SK-N-SH (cell line): ENCODE measurements around the gene MRPL27. TPM values are rescaled to one million over a fixed set of nuclear protein-coding genes. Genes with fewer than 3 reads are reported as not detected.
A peak's percentile ranks its signal among the peaks of the same experiment; 100 is the strongest.

ENCODE experiments used
- CTCF ChIA-PET: fragments of 300-600, 350-600 bp; formaldehyde crosslinking; extraction: SDS; loops from one replicate; lab custom pipeline; 2021; lab: Yijun Ruan, JAX
- POLR2A ChIA-PET: fragments of 350-600 bp; sonication (Branson Sonifier 250); formaldehyde crosslinking; extraction: SDS; loops from one replicate; lab custom pipeline; 2020; ENCODE audit warnings: antibody characterized with exemption, inconsistent platforms; lab: Yijun Ruan, JAX
- DNase-seq: peaks from one replicate; pipeline ENCODE4 v3.0.0; 2012
- H2AFZ ChIP-seq: fragments of 200-600 bp; sonication (generic); 2 replicates; pipeline ENCODE4 v1.8.1; 2016; ENCODE audit warnings: antibody characterized with exemption, mild to moderate bottlenecking, low read depth
- H3F3A ChIP-seq: fragments of 200-600 bp; sonication (generic); replicated peaks from 2 replicates; pipeline ENCODE3; 2016; ENCODE audit warnings: antibody characterized with exemption, mild to moderate bottlenecking; ENCODE audit not compliant: insufficient read depth
- H3K27ac ChIP-seq, 2 experiments: fragments of 200-500 bp in 1 of 2; fragments of 200-600 bp in 1 of 2; sonication (Bioruptor generic) in 1 of 2; sonication (generic), shearing (Covaris generic) in 1 of 2; 2 replicates each; pipeline versions ENCODE4 v1.5.1 to v1.6.1; 2014 to 2016; ENCODE audit warnings: low read depth in 2 of 2, inconsistent platforms in 1 of 2, low read length in 1 of 2, mild to moderate bottlenecking in 1 of 2, mixed read lengths in 1 of 2
- H3K27me3 ChIP-seq: fragments of 200-600 bp; sonication (generic), shearing (Covaris generic); 2 replicates; pipeline ENCODE4 v1.6.1; 2016; ENCODE audit warnings: mixed run types; ENCODE audit not compliant: insufficient read depth
- H3K36me3 ChIP-seq, 2 experiments: fragments of 200-500 bp in 1 of 2; fragments of 200-600 bp in 1 of 2; sonication (Bioruptor generic) in 1 of 2; sonication (generic) in 1 of 2; replicated peaks in 1 of 2; 2 replicates each; pipeline versions ENCODE3 to v1.5.1; 2014 to 2016; ENCODE audit warnings: low read length in 1 of 2, mild to moderate bottlenecking in 1 of 2; ENCODE audit not compliant: insufficient read depth in 2 of 2, control insufficient read depth in 1 of 2
- H3K4me1 ChIP-seq, 2 experiments: fragments of 200-500 bp in 1 of 2; fragments of 200-600 bp in 1 of 2; sonication (Bioruptor generic) in 1 of 2; sonication (generic), shearing (Covaris generic) in 1 of 2; 2 replicates each; pipeline versions ENCODE4 v1.5.1 to v1.6.1; 2014 to 2016; ENCODE audit warnings: low read depth in 1 of 2, low read length in 1 of 2, mixed run types in 1 of 2; ENCODE audit not compliant: insufficient read depth in 2 of 2, control insufficient read depth in 1 of 2
- H3K4me2 ChIP-seq: fragments of 200-600 bp; sonication (generic), shearing (Covaris generic); 2 replicates; pipeline ENCODE4 v1.6.1; 2017; ENCODE audit warnings: mixed run types
- H3K4me3 ChIP-seq, 2 experiments: fragments of 200-500 bp in 1 of 2; fragments of 200-600 bp in 1 of 2; sonication (Bioruptor generic) in 1 of 2; sonication (generic), shearing (Covaris generic) in 1 of 2; 2 replicates each; pipeline versions ENCODE4 v1.5.1 to v1.8.1; 2014 to 2016; ENCODE audit warnings: low read depth in 2 of 2, inconsistent platforms in 1 of 2, low read length in 1 of 2, mild to moderate bottlenecking in 1 of 2, mixed read lengths in 1 of 2, moderate library complexity in 1 of 2
- H3K79me2 ChIP-seq: fragments of 200-600 bp; sonication (generic); 2 replicates; pipeline ENCODE4 v1.8.1; 2017; ENCODE audit warnings: mild to moderate bottlenecking; ENCODE audit not compliant: insufficient read depth
- H3K9ac ChIP-seq: fragments of 200-600 bp; sonication (generic); 2 replicates; pipeline ENCODE4 v1.6.1; 2017; ENCODE audit warnings: mixed run types
- H3K9me2 ChIP-seq: fragments of 200-600 bp; sonication (generic); 2 replicates; pipeline ENCODE4 v1.6.1; 2017; ENCODE audit warnings: mixed run types
- H3K9me3 ChIP-seq: fragments of 200-600 bp; sonication (generic); 2 replicates; pipeline ENCODE4 v1.6.1; 2017; ENCODE audit warnings: mixed run types, mild to moderate bottlenecking, moderate library complexity
- H4K20me1 ChIP-seq: fragments of 200-600 bp; sonication (generic); 2 replicates; pipeline ENCODE4 v1.6.1; 2017; ENCODE audit warnings: mild to moderate bottlenecking, mixed run types; ENCODE audit not compliant: insufficient read depth
- CTCF ChIP-seq: fragments of 200-600 bp; sonication (generic); IDR thresholded peaks from 2 replicates; pipeline ENCODE4 v1.6.1; 2017; ENCODE audit warnings: antibody characterized with exemption, mild to moderate bottlenecking, moderate library complexity
- ELF1 ChIP-seq: IDR thresholded peaks from 2 replicates; pipeline ENCODE4 v1.4.0; 2012
- EP300 ChIP-seq, 2 experiments: IDR thresholded peaks; 2 replicates each; pipeline versions ENCODE4 v1.4.0 to v1.6.1; 2012; ENCODE audit warnings: borderline replicate concordance in 1 of 2, low read depth in 1 of 2, low read length in 1 of 2
- FOXJ3 ChIP-seq: sonication (generic); formaldehyde crosslinking; IDR thresholded peaks from 2 replicates; pipeline ENCODE4 v1.5.1; 2020; ENCODE audit warnings: mild to moderate bottlenecking, missing genetic modification reagents
- IRF3 ChIP-seq: fragments of 150-350 bp; IDR thresholded peaks from 2 replicates; pipeline ENCODE4 v1.6.1; 2016; ENCODE audit warnings: mild to moderate bottlenecking, low read depth, low read length
- MXI1 ChIP-seq: IDR thresholded peaks from 2 replicates; pipeline ENCODE4 v1.6.1; 2012; ENCODE audit warnings: mild to moderate bottlenecking, low read depth, low read length, improper control_type of control experiment
- POLR2AphosphoS5 ChIP-seq: IDR thresholded peaks from 2 replicates; pipeline ENCODE4 v1.6.1; 2012; ENCODE audit warnings: low read depth, low read length
- RAD21 ChIP-seq: IDR thresholded peaks from 2 replicates; pipeline ENCODE4 v1.6.1; 2012; ENCODE audit warnings: mild to moderate bottlenecking, low read length
- RCOR1 ChIP-seq: fragments of 150-350 bp; IDR thresholded peaks from 2 replicates; pipeline ENCODE4 v1.6.1; 2017; ENCODE audit warnings: antibody characterized with exemption, low read length
- RFX5 ChIP-seq: IDR thresholded peaks from 2 replicates; pipeline ENCODE4 v1.6.1; 2012; ENCODE audit warnings: mild to moderate bottlenecking, improper control_type of control experiment, low read length
- SMC3 ChIP-seq: IDR thresholded peaks from 2 replicates; pipeline ENCODE4 v1.6.1; 2012; ENCODE audit warnings: low read depth, low read length, improper control_type of control experiment
- TEAD4 ChIP-seq: IDR thresholded peaks from 2 replicates; pipeline ENCODE4 v1.4.0; 2012; ENCODE audit warnings: mild to moderate bottlenecking, borderline replicate concordance; ENCODE audit not compliant: insufficient read depth
- WGBS: methylation state at CpG from one replicate; pipeline ENCODE4 v1.1.6; 2017; ENCODE audit warnings: low lambda C conversion rate; 5-methylcytosine and 5-hydroxymethylcytosine counted together
- polyA plus RNA-seq, 3 experiments: library from polyadenylated mRNA; depleted of rRNA; stranded (reverse); fragments of >200 nt; gene quantifications; 2 replicates each; pipeline ENCODE4 v1.2.3, GENCODE V29; 2012
- TF ChIP-seq, protein P1 (sequence below): IDR thresholded peaks from 2 replicates; pipeline ENCODE4 v1.4.0; 2012; ENCODE audit warnings: low read depth, borderline replicate concordance
- TF ChIP-seq, protein P2 (sequence below): IDR thresholded peaks from 2 replicates; pipeline ENCODE4 v1.4.0; 2012; ENCODE audit warnings: low read depth

MRPL27 gene
- polyA plus RNA-seq, 1 of the 3 experiments (the other 2 are of a cell fraction), result 266 TPM

GRCh38 chr17:50348522-50349242, 24.3 kb downstream of the MRPL27 start:
- H4K20me1 ChIP-seq, result peaks cover 16% of the 10 kb centered on the region; the same call in 1 of the 2 replicates
- ChIA-PET CTCF (interaction anchor here (1.0 to 4.5 kb wide), 6 partner anchors 14 to 187 kb away, joined by 3 to 56 read pairs (median 4); no protein-coding TSS in a partner anchor), POLR2A (interaction anchor here (0.7 to 1.1 kb wide), 2 partner anchors 13 to 137 kb away, joined by 3 to 5 read pairs; no protein-coding TSS in a partner anchor)

GRCh38 chr17:50347894-50348291, 25.1 kb downstream of the MRPL27 start:
- Histone ChIP-seq H3K27ac (peak overlapping the region in 1 of 2 experiments; percentile 28; a peak in 1 of 4 replicates), H3K9ac (no peak overlapping the region), H3F3A (peaks cover 9% of the 10 kb centered on the region)
- TF ChIP-seq IRF3, result no peak
- TF ChIP-seq RAD21, result no peak
- TF ChIP-seq RCOR1, result no peak
- no peak for TF ChIP-seq SMC3
- TF ChIP-seq, protein P1, sequence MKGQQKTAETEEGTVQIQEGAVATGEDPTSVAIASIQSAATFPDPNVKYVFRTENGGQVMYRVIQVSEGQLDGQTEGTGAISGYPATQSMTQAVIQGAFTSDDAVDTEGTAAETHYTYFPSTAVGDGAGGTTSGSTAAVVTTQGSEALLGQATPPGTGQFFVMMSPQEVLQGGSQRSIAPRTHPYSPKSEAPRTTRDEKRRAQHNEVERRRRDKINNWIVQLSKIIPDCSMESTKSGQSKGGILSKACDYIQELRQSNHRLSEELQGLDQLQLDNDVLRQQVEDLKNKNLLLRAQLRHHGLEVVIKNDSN, result no peak
- no peak for TF ChIP-seq CTCF
- TF ChIP-seq EP300 (IDR thresholded peaks at IDR 0.05; ENCODE audit: borderline replicate concordance in 1 of 2, low read depth in 1 of 2, low read length in 1 of 2), result no peak
- no peak for TF ChIP-seq TEAD4
- TF ChIP-seq ELF1, result no peak
- TF ChIP-seq MXI1, result no peak
- no peak for TF ChIP-seq FOXJ3 (CRISPR knock-in tag)
- TF ChIP-seq, all 33 proteins: peak for 0
- Histone ChIP-seq H3K9me3 (no peaks in the 10 kb centered on the region), H4K20me1 (peaks cover 14% of the 10 kb centered on the region; the same call in 1 of the 2 replicates), H3K36me3 (peaks cover 1 to 3% of the 10 kb centered on the region in 2 experiments), H3K4me1 (peaks cover 11 to 29% of the 10 kb centered on the region in 2 experiments; a peak in 3 of 4 replicates), H3K4me2 (peak overlapping the region; percentile 99), H2AFZ (no peak overlapping the region), H3K4me3 (0 out of 4 replicates have a peak overlapping the region, but pooled peaks of 1 of the 2 experiments have one; percentile 8), H3K79me2 (peaks cover 60% of the 10 kb centered on the region), H3K9me2 (no peaks in the 10 kb centered on the region), H3K27me3 (no peaks in the 10 kb centered on the region)
- DNase-seq, result no peak
- WGBS, result 91% methylated on average over 3 of the region's 3 CpGs
- ChIA-PET POLR2A (interaction anchor here (3.0 kb wide), 1 partner anchor 14 kb away, joined by 18 read pairs; no protein-coding TSS in a partner anchor), CTCF (interaction anchor here (0.7 to 4.5 kb wide), 6 partner anchors 15 to 178 kb away, joined by 3 to 56 read pairs (median 6); no protein-coding TSS in a partner anchor)

More at GRCh38 chr17:50348522-50349242, 24.3 kb downstream of the MRPL27 start:
- peaks cover 3 to 5% of the 10 kb centered on the region in 2 experiments for H3K36me3 ChIP-seq
- no peak for TF ChIP-seq SMC3
- no peak for TF ChIP-seq RFX5
- no peak for TF ChIP-seq TEAD4
- TF ChIP-seq IRF3, result no peak
- TF ChIP-seq, protein P2, sequence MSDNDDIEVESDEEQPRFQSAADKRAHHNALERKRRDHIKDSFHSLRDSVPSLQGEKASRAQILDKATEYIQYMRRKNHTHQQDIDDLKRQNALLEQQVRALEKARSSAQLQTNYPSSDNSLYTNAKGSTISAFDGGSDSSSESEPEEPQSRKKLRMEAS, result no peak
- TF ChIP-seq POLR2AphosphoS5, result 0 out of 2 replicates have a peak, but pooled peaks have one; percentile 15
- TF ChIP-seq ELF1, result peak; percentile 49; the same call in 1 of the 2 replicates
- H3K79me2 ChIP-seq, result peaks cover 60% of the 10 kb centered on the region
- no peak for DNase-seq
- no peaks in the 10 kb centered on the region for H3K9me2 ChIP-seq
- peaks cover 9% of the 10 kb centered on the region for H3F3A ChIP-seq
- H3K4me3 ChIP-seq, result peak overlapping the region in 1 of 2 experiments; percentile 8; a peak in 1 of 4 replicates
- H3K27ac ChIP-seq, result peak overlapping the region in 1 of 2 experiments; percentile 28; a peak in 1 of 4 replicates
- no peak overlapping the region for H3K9ac ChIP-seq
- H3K4me2 ChIP-seq, result peak overlapping the region; percentile 99
- WGBS, result 78% methylated on average over 6 of the region's 7 CpGs
- H3K9me3 ChIP-seq, result no peaks in the 10 kb centered on the region
- H2AFZ ChIP-seq, result no peak overlapping the region
- H3K4me1 ChIP-seq, result peaks cover 11 to 29% of the 10 kb centered on the region in 2 experiments; a peak in 3 of 4 replicates
- H3K27me3 ChIP-seq, result no peaks in the 10 kb centered on the region
